ENCODE results near the gene IGF2R. TPM values are rescaled to one million over a fixed set of nuclear protein-coding genes. Genes with fewer than 3 reads are reported as not detected.

The IGF2R gene
- total and polyA plus RNA-seq, 2 of the 13 experiments (the other 11 are each of a cell fraction or from before 2014, with no cell fraction given) = 38.3 to 70.0 TPM

DNA sequence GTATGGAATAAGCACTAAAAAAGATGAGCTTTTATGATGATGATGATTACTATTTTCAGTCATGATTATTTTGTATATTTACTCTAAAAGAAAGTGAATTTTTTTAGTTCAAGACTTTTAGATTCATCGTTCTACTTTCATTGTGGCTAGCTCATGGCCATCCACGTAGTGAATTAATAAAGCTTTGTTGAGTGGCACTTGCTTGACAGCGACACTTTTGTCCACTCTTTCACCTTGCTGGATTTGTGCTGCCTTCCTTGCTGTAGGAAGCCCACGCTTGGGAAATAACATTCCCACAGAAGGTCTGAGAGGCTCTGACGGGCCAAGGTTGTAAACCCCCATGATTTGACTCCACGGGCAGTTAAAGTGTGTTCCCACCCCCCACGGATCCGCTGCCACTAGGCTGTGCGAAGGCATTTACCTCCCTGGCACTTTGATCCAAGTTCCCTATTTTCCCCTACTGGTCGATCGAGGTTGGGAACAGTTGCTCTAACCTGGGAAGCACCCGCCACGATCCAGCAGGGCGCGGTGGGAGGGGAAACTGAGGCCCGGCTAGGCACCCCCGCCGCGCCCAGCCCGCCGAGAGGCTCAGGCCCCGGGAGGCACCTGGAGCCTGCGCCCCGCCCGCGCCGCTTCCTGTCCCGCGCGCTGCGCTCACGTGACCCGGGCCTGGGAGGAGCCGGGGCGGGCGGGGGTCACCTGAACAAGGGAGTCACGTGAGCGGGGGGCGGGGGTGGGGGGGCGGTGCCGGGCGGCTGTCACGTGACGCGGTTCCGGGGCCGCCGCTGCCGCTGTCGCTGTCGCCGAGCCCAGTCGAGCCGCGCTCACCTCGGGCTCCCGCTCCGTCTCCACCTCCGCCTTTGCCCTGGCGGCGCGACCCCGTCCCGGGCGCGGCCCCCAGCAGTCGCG lies at the start of gene IGF2R (continued):
- TF ChIP-seq, protein P1, sequence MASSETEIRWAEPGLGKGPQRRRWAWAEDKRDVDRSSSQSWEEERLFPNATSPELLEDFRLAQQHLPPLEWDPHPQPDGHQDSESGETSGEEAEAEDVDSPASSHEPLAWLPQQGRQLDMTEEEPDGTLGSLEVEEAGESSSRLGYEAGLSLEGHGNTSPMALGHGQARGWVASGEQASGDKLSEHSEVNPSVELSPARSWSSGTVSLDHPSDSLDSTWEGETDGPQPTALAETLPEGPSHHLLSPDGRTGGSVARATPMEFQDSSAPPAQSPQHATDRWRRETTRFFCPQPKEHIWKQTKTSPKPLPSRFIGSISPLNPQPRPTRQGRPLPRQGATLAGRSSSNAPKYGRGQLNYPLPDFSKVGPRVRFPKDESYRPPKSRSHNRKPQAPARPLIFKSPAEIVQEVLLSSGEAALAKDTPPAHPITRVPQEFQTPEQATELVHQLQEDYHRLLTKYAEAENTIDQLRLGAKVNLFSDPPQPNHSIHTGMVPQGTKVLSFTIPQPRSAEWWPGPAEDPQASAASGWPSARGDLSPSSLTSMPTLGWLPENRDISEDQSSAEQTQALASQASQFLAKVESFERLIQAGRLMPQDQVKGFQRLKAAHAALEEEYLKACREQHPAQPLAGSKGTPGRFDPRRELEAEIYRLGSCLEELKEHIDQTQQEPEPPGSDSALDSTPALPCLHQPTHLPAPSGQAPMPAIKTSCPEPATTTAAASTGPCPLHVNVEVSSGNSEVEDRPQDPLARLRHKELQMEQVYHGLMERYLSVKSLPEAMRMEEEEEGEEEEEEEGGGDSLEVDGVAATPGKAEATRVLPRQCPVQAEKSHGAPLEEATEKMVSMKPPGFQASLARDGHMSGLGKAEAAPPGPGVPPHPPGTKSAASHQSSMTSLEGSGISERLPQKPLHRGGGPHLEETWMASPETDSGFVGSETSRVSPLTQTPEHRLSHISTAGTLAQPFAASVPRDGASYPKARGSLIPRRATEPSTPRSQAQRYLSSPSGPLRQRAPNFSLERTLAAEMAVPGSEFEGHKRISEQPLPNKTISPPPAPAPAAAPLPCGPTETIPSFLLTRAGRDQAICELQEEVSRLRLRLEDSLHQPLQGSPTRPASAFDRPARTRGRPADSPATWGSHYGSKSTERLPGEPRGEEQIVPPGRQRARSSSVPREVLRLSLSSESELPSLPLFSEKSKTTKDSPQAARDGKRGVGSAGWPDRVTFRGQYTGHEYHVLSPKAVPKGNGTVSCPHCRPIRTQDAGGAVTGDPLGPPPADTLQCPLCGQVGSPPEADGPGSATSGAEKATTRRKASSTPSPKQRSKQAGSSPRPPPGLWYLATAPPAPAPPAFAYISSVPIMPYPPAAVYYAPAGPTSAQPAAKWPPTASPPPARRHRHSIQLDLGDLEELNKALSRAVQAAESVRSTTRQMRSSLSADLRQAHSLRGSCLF (CRISPR knock-in tag; IDR thresholded peaks at IDR 0.05; ENCODE audit: borderline replicate concordance) = no peak; the same call in 1 of the 2 replicates
- 0 out of 2 replicates have a peak, but pooled peaks have one; percentile 10 for TF ChIP-seq DNMT3B (CRISPR knock-in tag; conservative IDR thresholded peaks at IDR 0.05)
- peak; percentile 34; the same call in 1 of the 2 replicates for TF ChIP-seq TGIF2 (CRISPR knock-in tag; IDR thresholded peaks at IDR 0.05)
- TF ChIP-seq POGZ (CRISPR knock-in tag; IDR thresholded peaks at IDR 0.05) = no peak
- 0 out of 2 replicates have a peak, but pooled peaks have one; percentile 3 for TF ChIP-seq ZBTB42 (CRISPR knock-in tag; IDR thresholded peaks at IDR 0.05)
- no peak for TF ChIP-seq ZNF446 (CRISPR knock-in tag; IDR thresholded peaks at IDR 0.05)
- TF ChIP-seq HDAC2 (CRISPR knock-in tag; IDR thresholded peaks at IDR 0.05) = no peak; the same call in 1 of the 2 replicates
- TF ChIP-seq NFKBIZ (CRISPR knock-in tag; IDR thresholded peaks at IDR 0.05) = no peak; the same call in 1 of the 2 replicates
- TF ChIP-seq ZNF468 (CRISPR knock-in tag; IDR thresholded peaks at IDR 0.05) = peak; percentile 77; the same call in 1 of the 2 replicates
- TF ChIP-seq ZNF329 (CRISPR knock-in tag; IDR thresholded peaks at IDR 0.05; ENCODE audit: low read depth) = peak; percentile 50; the same call in 1 of the 2 replicates
- TF ChIP-seq ZNF431 (CRISPR knock-in tag; IDR thresholded peaks at IDR 0.05; ENCODE audit: borderline replicate concordance, low read depth) = 0 out of 2 replicates have a peak, but pooled peaks have one; percentile 42
- 0 out of 2 replicates have a peak, but pooled peaks have one; percentile 63 for TF ChIP-seq ZNF572 (CRISPR knock-in tag; IDR thresholded peaks at IDR 0.05)
- TF ChIP-seq, protein P2, sequence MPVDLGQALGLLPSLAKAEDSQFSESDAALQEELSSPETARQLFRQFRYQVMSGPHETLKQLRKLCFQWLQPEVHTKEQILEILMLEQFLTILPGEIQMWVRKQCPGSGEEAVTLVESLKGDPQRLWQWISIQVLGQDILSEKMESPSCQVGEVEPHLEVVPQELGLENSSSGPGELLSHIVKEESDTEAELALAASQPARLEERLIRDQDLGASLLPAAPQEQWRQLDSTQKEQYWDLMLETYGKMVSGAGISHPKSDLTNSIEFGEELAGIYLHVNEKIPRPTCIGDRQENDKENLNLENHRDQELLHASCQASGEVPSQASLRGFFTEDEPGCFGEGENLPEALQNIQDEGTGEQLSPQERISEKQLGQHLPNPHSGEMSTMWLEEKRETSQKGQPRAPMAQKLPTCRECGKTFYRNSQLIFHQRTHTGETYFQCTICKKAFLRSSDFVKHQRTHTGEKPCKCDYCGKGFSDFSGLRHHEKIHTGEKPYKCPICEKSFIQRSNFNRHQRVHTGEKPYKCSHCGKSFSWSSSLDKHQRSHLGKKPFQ (CRISPR knock-in tag; IDR thresholded peaks at IDR 0.05; ENCODE audit: insufficient replicate concordance) = no peak
- peak; percentile 21; the same call in 1 of the 2 replicates for TF ChIP-seq PPARG (CRISPR knock-in tag; conservative IDR thresholded peaks at IDR 0.05)
- TF ChIP-seq ZNF777 (CRISPR knock-in tag; IDR thresholded peaks at IDR 0.05) = no peak
- TF ChIP-seq RNF2 (conservative IDR thresholded peaks at IDR 0.05; ENCODE audit: low read depth) = peak; percentile 85
- TF ChIP-seq ZNF766 (CRISPR knock-in tag; IDR thresholded peaks at IDR 0.05; ENCODE audit: borderline replicate concordance) = peak; percentile 75; the same call in 1 of the 2 replicates
- 0 out of 2 replicates have a peak, but pooled peaks have one; percentile 56 for TF ChIP-seq TIGD3 (CRISPR knock-in tag; IDR thresholded peaks at IDR 0.05; ENCODE audit: borderline replicate concordance)
- peak; percentile 30; the same call in 1 of the 2 replicates for TF ChIP-seq ATF3 (CRISPR knock-in tag; IDR thresholded peaks at IDR 0.05)
- TF ChIP-seq ZNF430 (CRISPR knock-in tag; IDR thresholded peaks at IDR 0.05) = peak; percentile 23; the same call in 1 of the 2 replicates
- TF ChIP-seq SNRNP70 (IDR thresholded peaks at IDR 0.05; ENCODE audit: low read depth, low read length) = no peak

All from HepG2 (cell line).